GM18867 (cell line): Measurements from ENCODE around the gene MYO19.
"Not testable (repeated sequence)": the region's sequence is repeated elsewhere in the genome, so short reads cannot be mapped to it uniquely, and the experiment has no call there.

Source experiments
- ATAC-seq: cut with Tn5 transposase; IDR thresholded peaks from one replicate; pipeline ENCODE4 v1.9.1; 2021; ENCODE audit warnings: mild to moderate bottlenecking, moderate library complexity; ENCODE audit not compliant: unreplicated experiment

Gene MYO19

DNA sequence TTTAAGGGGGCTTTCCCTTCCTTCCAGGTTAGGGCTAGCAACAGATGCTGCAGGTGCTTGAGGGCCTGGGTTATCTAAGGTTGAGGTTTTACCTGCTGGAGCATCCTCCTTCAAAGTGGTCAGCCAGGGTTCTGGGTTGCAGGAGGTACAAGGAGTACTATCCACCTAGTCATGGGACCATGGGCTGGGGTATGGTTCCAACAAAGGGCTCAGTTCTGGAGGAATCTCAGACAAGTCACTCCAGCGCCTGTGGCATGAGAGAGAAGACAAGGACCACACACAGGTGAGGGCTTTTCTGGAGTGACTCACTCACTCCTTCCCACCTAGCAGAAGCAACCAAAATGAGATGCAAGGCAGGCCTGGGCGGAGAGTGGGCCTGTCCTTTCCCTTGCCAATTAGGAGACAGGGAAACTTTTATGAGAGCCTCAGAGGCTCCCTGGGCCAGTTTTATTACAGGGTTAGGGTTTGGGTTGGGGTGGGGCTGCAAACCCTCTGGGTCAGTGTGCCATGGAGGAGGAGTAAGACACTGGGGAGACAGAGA is 2.2 kb downstream of the MYO19 start:
- no peak for ATAC-seq

DNA sequence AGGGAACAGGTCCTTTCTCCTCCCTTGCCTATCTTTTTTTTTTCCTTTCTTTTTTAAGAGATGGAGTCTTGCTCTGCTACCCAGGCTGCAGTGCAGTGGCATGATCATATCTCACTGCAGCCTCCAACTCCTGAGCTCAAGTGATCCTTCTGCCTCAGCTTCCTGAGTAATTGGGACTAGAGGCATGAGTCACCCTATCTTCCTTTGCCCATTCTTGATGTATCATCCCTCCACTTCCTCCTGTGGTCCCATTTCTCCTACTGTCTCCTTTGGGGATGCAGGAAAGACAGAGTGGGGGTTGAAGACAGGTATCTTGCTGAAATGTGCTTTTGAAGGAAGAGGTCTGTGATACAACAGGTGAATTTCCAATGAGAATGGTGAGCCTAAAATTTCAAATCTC is 5.5 kb downstream of the MYO19 start:
- no peak for ATAC-seq

DNA sequence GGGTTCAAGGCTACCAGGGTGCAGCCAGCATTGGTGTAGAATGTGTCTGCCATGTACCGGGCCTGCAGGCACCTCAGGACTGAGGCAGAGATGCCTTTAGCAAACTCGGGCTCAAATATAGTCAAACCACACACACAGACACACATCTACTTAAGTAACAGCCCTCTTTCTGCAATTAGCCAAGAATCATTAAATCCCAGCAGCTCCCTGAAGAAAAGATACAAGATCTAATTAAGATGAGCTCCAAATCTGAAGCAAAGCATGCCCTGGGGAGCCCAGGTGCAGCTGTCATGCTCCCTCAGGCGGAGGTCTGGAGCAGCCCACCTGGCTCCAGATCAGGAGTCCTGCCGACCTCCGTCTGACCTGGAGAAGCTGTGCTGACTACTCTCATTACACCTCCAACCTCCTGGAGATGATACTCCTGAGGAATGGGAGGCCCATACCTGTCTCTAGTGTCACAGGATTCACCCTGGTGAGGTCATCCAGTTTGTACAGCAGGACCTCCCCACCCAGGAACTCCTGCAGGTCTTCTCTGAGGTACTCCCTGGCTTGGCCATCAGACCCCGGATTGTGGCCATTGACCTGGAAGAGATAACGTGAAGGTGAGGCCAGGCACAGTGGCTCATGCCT is 6.9 kb downstream of the MYO19 start:
- no peak for ATAC-seq

DNA sequence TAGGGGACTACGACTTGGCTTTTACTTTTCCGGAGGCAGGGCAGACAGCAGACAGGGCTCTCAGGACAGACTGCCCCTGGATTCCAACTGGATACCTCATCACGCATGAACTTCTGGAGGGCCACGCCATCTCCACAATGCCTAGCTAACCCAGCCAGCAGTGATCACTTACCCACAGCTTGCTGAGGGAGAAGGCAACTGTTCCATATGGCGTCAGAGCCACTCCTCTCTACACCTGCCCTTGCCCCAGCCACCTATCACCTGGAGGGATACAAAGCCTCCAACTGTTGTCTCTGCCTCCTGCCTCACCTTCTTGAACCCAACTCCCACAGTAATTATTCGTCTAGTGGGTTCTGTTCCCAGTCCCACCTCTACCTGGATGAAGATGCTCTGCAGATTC is 8.8 kb downstream of the MYO19 start:
- ATAC-seq: no peak

DNA sequence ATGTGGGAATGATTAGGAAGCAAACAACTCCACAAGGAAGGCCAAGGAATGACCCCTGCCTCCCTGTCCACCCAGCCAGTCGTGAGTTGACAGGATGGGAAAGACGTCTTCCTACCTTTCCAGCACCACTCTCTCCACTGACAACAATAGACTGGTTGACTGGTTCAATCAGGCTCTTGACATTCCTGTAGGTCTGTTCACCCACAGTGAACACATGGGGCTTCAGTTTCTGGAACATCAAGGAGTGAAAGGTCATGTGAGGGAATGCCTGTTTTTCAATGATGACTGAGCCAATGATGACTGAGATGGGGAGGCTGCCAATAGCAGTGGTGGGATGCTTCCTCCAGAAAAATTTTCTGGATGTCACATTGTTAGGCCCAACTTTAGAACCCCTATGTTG is 9.6 kb downstream of the MYO19 start:
- no peak for ATAC-seq

DNA sequence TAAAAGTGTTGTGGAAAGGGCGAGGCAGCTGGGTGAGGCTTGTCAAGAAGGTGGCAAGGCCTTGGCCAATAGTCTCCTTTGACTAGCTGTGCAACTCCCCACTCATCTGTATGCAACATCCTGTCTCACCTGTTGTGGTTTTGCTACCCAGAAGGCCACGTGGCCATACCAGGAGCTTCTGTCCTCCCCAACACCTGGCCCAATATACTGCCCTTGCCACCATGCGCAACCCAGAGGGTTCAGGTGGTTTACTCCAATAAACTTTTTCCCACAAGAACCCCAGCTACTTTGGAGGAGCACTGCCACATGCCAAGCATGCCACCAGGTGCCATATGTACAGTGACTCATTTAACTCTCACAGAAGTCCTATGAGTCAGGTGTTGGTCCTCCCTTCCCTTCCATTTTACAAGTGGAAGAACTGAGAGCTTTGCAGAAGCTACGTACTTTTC is 10.2 kb downstream of the MYO19 start:
- ATAC-seq: no peak

DNA sequence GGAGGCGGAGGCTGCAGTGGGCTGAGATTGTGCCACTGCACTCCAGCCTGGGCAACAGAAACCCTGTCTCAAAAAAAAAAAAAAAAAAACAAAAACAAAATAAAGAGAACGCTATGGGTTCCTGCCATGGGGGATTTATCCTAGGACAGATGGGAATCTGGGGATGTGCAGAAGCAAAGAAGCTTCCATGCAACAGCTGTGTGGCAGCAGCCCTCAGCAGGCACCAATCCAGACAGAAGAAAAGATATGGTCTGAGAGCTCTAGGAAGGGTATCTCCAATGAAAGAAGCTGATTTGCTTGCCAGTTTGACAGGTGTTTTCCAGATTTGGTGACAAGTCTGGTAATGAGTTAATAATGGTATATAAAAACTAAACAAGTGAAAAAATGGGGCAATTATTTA is 11.6 kb downstream of the MYO19 start:
- no peak for ATAC-seq

DNA sequence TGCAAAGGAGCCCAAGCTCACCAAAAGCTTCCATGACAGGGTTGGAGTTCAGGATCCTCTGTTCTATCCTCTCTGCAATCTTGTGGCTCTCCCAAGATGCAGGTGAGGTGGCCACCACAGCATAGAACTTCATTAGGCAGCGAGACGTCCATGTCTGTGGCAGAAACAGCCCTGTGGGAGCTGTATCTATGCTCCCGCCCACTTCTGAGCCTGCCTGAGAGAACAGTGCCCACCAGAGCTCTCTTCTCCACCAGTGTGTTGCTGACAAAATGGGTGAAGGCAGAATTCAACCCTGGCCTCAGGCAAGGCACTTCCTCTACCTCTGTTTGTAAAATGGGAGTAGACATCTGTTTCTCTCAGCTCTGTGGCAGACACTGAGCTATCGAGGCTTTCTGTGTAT is 18.8 kb downstream of the MYO19 start:
- no peak for ATAC-seq

DNA sequence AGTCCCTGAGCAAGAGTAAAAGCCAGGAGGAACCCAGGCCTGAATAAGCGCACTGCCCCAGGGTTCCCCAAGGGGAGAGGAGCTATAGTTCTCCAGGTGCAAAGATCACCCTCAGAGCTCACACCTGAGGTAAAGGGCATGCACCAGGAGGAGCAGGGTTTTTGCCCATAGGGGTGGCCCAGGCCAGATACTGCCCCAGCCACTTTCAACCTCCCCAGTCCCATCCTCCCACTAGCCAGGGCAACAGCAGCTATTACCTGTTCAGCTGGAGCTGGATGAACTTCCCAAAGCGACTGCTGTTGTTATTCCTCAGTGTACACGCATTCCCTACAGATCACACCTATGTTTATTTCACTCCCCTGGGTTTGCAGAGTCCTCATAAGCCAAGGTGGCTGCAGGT is 19.8 kb downstream of the MYO19 start:
- ATAC-seq: no peak

DNA sequence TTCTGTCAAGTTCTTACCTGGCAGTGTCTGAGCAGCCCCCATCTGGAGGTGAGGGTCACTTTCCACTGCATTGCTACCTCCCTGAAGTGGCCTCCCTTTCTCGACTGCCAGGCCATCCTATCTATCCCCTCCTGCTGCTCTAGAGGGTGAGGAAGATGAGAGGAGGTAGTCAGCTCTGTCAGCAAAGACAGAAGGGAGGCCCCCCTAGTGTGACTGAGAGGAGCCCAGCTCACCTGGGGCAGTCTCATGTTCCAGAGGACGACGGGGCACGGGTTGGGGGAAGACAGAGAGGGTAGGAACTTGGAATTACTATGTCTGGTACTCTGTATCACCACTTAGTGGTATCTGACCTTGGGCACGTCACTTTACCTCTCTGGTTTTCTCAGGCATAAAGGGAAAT is 22.0 kb downstream of the MYO19 start:
- no peak for ATAC-seq

DNA sequence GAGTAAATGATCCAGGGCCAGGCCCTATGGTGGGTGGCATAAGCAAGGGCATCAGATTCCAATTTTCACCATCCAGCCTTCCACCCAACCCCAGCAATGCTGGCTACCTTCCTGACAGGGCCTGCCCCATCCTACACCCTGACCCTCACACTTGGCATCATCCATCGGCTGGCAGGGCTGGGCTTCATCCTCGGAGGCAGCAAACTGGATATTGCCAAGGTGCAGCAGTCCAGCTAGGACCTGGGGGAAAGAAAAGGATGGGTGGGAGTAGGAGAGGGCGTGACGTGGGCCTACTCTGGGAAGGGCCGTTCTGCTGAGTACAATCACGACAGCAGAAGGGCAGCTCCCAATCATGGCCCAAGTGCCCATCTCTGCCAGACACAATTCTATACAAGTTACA is 23.5 kb downstream of the MYO19 start:
- no peak for ATAC-seq

DNA sequence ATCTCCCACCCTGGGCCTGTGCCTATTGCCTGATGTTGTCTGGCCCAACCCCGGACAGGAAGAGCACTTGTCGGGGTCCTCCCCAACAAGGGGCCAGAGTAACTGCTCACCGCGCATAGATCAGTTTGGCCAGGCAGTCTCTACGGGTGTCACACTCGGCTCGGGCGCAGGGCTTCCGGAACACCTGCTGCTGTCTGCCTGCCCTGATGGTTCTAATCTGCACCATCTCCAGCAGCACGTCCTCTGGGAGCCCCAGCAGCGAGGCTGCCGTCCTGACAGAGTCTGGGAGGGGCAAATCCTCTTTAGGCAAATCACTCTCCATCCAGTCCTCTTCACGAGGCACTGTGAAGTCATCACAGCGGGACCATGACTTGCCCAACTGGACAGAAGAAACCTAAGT is 24.0 kb downstream of the MYO19 start:
- no peak for ATAC-seq

DNA sequence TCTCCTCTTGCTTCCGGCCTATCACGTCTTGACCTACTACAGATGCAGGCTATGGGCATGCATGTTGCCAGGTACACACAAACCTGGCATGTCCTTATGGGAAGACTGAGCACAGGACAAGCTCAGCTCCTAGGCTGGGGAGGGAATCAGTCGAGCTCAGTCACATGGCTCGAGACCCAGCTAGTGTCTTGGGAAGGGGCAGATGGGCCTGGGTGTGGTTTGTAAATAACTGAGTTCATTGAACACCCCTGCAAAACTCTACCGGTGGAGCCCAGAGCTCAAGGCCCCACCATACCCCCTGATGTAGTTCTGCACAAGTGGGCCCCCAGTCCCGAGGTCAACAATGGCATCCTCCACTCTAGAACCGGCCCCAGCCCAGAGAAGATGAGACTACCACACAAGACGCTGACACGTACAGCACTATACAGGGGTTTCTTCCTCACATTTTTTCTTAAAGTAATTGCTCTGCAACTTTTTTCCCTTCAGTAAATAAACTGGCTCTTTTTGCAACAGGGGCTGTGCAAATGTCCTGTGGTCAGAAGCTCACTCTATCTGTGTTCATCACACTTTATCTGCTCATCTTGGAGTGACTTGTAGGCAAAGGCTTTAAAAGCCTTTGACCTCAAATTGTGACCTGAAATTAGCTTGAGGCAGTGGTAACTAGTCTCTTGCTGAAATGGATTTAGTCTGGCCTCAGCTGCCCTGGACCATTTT is 25.2 kb downstream of the MYO19 start:
- no peak for ATAC-seq

DNA sequence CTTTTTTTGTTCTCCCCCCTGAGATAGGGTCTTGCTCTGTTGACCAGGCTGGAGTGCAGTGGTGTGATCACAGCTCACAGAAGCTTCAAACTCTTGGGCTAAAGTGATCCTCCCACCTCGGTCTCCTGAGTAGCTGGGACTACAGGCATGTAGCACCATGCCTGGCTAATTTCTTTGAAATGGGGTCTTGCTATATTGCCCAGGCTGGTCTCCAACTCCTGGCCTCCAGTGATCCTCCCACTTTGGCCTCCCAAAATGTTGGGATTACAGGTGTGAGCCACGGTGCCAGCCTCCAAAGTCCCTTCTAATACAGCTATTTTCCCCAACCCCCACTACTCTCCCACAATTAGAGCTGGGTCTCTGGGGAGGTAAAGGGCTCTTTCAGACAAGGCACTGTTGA is 26.2 kb downstream of the MYO19 start:
- ATAC-seq: not testable (repeated sequence)

DNA sequence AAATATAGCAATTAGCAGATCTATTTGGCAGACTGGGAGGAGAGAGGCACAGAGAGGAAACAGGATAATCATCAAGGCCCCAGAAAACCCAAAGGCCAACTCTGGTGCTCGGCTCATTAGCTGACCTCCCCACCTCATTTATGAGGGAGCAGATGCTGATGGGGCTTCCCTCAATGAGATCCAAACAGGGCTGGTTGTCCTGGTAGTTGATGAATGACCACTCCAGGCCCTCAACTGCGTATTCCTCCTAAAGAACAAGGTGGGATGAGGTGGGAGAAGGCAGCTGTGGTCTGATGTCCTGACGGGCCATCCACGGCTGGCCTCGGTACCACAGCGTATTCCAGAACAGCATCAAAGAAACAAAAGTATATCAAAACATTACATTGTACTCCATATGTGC is 27.4 kb downstream of the MYO19 start:
- ATAC-seq: no peak

DNA sequence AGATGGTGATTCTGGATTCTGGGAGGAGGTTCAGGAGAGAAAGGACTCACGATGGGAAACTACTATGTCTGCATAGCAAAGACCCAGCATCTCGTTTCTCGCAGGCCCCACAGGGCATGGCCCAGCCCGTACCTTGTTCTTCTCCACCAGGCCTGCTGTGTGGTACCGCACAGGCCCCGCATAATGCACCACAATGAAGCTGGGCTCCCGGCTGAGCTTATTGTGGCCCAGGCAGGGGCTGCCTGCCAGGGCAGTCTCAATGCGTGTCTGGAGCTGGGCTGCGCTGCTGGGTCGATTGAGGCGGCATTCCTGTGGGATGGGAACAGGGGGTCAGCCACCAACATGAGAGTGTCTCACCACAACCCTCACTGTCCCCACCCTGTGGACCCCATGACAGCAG is 27.8 kb downstream of the MYO19 start:
- no peak for ATAC-seq

DNA sequence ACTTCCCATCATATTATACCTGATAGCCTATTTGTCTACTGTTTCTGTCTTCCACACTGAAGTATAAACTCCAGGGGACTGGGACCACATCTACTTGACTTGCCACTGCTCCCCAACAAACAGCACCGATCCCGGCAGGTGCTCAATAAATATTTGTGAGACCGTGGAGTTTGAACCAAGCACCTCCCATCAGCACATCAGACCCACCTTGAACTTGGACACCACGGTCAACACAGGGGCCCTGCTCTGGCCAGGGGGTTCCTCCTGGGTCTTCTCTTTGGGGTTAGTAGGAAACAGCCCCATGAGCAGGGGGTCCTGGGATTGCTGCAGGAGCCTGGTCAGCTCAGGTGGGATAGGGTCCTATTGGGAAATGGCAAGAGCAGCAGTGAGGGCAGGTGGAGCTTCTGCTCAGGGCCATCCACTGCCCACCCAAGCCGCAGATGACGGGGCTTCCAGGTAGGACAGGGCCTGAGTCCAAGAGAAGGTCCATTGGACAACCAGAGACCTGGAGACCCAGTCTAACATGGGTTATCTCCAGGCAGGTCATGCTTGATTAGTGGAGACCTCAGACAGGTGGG is 28.3 kb downstream of the MYO19 start:
- no peak for ATAC-seq

DNA sequence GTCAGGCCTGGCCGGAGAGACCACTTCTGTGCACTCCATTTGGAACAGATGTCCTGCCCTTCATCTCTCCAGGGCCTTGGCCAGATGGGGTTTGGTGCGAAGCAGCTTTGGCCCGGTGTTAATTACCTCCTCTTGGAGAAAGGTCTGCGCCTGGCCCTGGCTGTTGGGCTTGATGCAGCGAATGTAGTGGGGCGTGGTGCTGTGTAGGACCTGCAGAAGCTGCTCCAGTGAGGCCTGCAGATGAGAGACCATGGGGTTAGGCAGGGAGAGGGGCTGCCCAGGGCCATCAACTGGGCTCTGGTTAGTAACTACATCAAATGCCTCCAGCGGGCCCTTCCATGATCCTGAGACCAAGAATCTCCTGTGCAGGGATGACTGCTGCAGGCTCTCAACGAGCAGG is 29.5 kb downstream of the MYO19 start:
- no peak for ATAC-seq

DNA sequence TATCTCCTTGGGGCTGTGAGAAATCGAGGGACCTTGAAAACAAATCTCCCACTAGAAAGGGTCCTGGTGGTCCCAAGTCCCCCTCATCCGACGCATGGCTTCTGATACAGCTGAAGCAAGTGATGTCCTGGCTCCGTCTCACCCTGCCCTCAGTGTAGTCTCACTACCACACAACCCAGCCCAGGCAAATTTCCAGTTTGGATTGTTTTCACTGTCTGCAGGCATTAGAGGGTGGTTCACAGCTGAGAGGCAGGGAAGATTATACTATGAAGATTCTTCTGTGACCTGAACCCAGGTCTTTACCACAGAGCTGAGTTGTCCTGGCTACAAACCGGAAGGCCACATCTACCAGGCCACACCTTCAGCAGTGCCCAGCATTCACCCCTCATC is 30.5 kb downstream of the MYO19 start:
- ATAC-seq: no peak

DNA sequence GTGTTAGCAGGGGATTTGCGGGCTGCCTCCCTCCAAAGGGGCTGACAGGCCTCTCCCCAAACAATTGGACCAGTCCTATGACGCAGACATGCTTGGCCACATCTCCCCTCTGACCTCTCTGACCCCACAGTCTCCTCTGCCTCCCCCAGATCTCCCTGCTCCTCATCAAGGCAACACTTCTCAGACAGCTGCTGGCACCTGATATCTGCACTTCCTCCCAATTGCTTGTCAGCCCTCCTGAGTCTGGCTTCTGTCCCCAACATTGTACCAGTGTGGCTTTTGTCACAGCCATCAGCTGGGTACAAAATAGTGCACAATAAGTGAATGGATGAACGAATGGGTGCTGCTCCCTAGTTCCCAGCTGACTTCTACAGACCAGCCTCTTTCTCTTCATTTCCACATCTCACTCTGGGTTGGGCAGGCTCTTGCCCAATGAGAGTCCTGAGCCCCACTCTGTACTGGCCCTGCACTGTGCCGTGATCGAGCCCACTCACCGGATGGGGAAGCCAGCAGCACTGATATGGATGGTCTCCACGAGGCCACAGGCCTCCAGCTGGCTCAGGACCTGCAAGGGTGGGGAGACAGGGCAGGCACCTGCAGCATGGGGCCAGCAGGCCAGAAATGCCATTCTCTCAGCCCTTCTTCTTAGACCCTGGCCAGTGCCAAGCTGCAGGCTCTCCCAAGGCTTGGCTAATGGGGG is 31.1 kb downstream of the MYO19 start:
- ATAC-seq: no peak

DNA sequence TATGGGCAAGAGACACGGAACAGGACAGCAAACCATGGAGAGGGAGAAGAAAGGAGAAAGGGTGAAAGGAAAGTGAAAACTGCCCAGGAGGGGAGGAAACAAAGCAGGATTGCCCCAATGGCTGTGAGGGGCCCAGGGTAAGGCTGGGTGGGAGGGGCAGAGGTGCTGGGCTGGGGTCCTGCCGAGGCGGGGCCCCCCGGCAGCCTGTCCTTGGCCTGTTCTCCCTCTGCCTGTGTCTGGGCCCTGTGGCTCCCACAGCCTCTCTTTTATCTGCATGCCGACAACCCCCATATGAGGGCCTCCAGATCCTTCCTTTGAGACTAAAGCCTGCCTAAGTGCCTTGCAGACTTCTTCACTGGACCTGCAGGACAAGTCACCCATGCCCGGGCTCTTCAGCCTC is 32.7 kb downstream of the MYO19 start:
- ATAC-seq: no peak

DNA sequence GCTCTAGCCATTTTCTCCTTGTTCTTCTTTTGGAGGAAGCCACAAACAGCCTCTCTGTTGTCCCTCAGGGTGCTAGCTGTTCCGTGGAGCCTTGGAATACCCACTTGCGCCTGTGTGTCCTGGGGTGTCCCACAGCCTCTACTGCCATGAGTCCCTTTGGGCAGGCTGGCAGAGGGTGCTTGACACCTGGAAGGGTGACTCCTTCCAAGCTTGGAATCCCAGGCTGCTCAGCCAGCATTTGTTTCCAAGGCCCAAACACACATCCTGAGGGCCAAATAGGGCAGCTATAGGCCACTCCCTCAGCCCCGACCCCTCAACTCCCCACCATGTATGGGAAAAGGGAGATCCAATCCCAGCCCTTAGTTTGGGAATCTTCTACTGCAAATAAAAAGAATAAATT is 33.3 kb downstream of the MYO19 start:
- ATAC-seq: no peak
